SK-N-SH (cell line): ENCODE results near the gene RASGRF1.

Experiments used
- EZH2phosphoT487 ChIP-seq: fragments of 200-600 bp; sonication (generic); IDR thresholded peaks from 2 replicates; pipeline ENCODE4 v1.6.1; 2017; ENCODE audit warnings: low read depth, mixed run types, mild to moderate bottlenecking, antibody characterized with exemption, moderate library complexity, borderline replicate concordance
- FOXM1 ChIP-seq: IDR thresholded peaks from 2 replicates; pipeline ENCODE4 v1.4.0; 2012; ENCODE audit warnings: low read depth, mild to moderate bottlenecking
- GABPA ChIP-seq: IDR thresholded peaks from 2 replicates; pipeline ENCODE4 v1.4.0; 2012; ENCODE audit warnings: low read depth, mild to moderate bottlenecking
- YY1 ChIP-seq: IDR thresholded peaks from 2 replicates; pipeline ENCODE4 v1.4.0; 2012; ENCODE audit warnings: low read depth, mild to moderate bottlenecking
- TF ChIP-seq, protein P1 (sequence below): fragments of 200-600 bp; sonication (generic); IDR thresholded peaks from 2 replicates; pipeline ENCODE4 v1.6.1; 2017; ENCODE audit warnings: antibody characterized with exemption, mild to moderate bottlenecking, moderate library complexity

DNA sequence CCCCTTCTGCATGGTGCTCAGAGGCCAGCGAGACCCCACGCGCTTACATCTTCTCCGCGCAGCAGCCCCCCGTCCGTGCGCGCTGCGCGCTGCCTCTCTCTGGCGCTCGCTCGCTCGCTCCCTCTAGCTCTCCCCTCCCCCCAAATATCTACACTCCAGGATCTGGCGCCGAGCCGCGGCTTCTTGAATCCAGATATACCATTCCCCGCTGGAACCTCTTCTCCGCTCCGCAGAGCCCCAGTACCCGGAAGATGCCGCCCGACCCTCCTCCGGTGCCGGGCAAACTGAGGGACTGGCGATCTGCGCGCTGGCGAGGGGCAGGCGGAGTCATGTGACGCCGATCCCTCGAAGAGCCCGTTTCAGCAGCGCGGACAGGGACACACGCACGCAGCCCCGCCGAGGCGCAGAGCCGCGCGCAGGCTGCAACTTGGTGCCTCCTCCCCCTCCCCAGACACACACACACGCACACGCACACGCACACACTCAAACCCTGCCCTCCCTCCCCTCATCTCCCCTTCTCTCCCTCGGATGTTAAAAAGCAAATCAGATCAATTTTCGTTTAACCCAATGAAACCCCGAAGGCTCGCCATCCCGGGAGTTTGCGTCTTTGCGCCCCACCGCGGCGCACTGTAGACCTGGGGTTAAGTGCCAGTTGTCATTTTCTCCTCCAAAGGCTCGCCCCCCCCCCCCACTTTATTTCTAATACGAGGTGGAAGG, at the start of gene RASGRF1:
- TF ChIP-seq GABPA (no peak), FOXM1 (no peak), YY1 (no peak), EZH2phosphoT487 (no peak)
- TF ChIP-seq, protein P1, sequence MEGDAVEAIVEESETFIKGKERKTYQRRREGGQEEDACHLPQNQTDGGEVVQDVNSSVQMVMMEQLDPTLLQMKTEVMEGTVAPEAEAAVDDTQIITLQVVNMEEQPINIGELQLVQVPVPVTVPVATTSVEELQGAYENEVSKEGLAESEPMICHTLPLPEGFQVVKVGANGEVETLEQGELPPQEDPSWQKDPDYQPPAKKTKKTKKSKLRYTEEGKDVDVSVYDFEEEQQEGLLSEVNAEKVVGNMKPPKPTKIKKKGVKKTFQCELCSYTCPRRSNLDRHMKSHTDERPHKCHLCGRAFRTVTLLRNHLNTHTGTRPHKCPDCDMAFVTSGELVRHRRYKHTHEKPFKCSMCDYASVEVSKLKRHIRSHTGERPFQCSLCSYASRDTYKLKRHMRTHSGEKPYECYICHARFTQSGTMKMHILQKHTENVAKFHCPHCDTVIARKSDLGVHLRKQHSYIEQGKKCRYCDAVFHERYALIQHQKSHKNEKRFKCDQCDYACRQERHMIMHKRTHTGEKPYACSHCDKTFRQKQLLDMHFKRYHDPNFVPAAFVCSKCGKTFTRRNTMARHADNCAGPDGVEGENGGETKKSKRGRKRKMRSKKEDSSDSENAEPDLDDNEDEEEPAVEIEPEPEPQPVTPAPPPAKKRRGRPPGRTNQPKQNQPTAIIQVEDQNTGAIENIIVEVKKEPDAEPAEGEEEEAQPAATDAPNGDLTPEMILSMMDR: no peak
